Mucosa of descending colon (tissue), 3 donors: ENCODE results near the gene SFXN1. TPM values are rescaled to one million over a fixed set of nuclear protein-coding genes. Genes with fewer than 3 reads are reported as not detected.
A peak's percentile ranks its signal among the peaks of the same experiment; 100 is the strongest.

Source experiments
- ATAC-seq: fragments of 200-7000 bp; cut with Tn5 transposase; one replicate; pipeline ENCODE4 v1.9.1; 2020; ENCODE audit warnings: mild to moderate bottlenecking, moderate library complexity
- DNase-seq, 3 donors: peaks; one replicate each; pipeline ENCODE4 v3.0.0-alpha.2; 2020
- H3K36me3 ChIP-seq: fragments of 200-600 bp; one replicate; pipeline ENCODE4 v1.8.0; 2021; ENCODE audit warnings: low read depth, mild to moderate bottlenecking
- H3K4me1 ChIP-seq: fragments of 200-600 bp; one replicate; pipeline ENCODE4 v1.8.0; 2021; ENCODE audit warnings: low read depth, mild to moderate bottlenecking
- H3K4me3 ChIP-seq: fragments of 200-600 bp; one replicate; pipeline ENCODE4 v1.8.0; 2021; ENCODE audit warnings: mild to moderate bottlenecking
- H3K9me3 ChIP-seq: fragments of 200-600 bp; one replicate; pipeline ENCODE4 v1.8.0; 2021; ENCODE audit warnings: mild to moderate bottlenecking
- CTCF ChIP-seq: fragments of 200-600 bp; IDR thresholded peaks from one replicate; pipeline ENCODE4 v1.8.0; 2022; ENCODE audit warnings: antibody characterized with exemption, mild to moderate bottlenecking
- intact Hi-C, 2 donors: fragments of 100-400 bp; cut with DNase I in 1 of 2; cut with micrococcal nuclease in 1 of 2; formaldehyde crosslinking; loops; one replicate each; pipeline versions ENCODE4 v1.11.0 to v1.11.1; 2022; cut with DNase I, micrococcal nuclease
- total RNA-seq, 3 donors: library from RNA; stranded (reverse); fragmentation: NEBNext Ultra II Directional in 2 of 3; extraction: Animal tissue kit (Norgen Biotek cat#: 25700) in 2 of 3; gene quantifications; one replicate each; pipeline versions ENCODE4 v1.2.1 to v1.2.4, GENCODE V29; 2021 to 2023
- donor health status: DM: no; HTN: no; CAD: no; lungs with moderate emphysema.
- donor health status: DM: no; HTN: no; CAD: no.
- donor health status: DM: no; HTN: yes; CAD: no.

SFXN1 gene
- total RNA-seq, 3 donors from 2014 or later = 56.8 to 122 (median 92.5) TPM

DNA sequence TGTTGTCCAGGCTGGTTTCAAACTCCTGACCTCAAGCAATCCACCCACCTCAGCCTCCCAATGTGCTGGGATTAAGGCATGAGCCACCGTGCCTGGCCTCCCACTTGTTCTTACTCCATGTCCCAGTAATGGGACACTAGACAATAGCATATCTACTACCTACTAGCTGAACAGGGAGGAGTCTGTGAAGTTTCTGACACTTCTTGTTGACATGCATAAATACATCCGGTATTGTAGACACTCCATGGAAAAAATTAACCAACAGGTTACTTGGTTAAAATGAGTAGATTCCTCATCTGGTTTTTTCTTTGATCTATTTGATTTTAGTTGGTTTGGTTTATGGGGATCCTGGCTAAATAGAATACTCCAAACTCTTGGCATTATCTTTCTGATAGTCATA lies 88.3 kb downstream of the SFXN1 start:
- H3K36me3 ChIP-seq = no peaks in the 10 kb centered on the region
- intact Hi-C loops = no loop called here
- DNase-seq = no peak
- H3K4me1 ChIP-seq = no peaks in the 10 kb centered on the region
- H3K4me3 ChIP-seq = no peak overlapping the region
- no peak for ATAC-seq
- TF ChIP-seq CTCF = no peak
- no peaks in the 10 kb centered on the region for H3K9me3 ChIP-seq

DNA sequence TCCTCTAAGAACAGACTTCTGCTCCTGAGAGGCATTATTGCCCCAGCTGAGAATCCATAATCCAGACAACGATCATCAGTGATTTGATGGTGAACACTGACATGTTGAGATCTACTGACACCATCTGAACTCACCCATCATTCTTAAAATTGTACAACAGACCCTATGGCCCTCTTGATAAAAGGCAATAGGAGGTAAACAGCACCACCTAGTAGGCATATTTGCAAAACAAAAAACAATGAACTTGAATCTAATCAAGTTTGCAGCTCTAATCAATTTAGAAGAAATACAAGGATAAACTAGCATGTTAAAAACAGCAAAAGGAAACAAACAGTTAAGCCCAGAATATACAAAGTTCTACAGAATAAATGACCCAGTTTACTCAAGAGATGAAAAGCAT lies 89.6 kb downstream of the SFXN1 start:
- no peak for DNase-seq
- Histone ChIP-seq H3K36me3 (no peaks in the 10 kb centered on the region), H3K4me1 (peaks cover 4% of the 10 kb centered on the region), H3K4me3 (no peak overlapping the region), H3K9me3 (no peaks in the 10 kb centered on the region)
- intact Hi-C loops = no loop called here
- TF ChIP-seq CTCF = no peak
- ATAC-seq = no peak

DNA sequence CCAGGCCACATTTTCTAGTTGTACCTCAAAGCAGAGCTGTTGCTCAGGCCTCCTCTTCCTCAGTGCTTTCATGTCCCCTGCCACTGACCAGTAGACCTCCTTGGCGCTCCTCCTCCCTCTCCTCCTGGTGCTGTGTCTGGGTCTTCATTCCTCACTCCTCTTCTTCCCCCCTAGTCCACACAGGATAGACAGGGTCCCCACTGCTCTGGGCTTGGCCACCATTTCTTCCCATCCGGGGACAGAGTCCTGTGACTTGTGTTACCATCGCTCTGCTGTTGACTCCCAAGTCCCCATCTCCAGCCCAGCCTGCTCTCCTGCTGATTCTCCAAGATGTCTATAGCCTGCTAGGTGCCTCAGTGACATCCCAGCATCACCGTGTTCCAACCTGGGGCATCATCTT lies 91.3 kb downstream of the SFXN1 start:
- Histone ChIP-seq H3K4me1 (peaks cover 10% of the 10 kb centered on the region), H3K4me3 (no peak overlapping the region), H3K9me3 (no peaks in the 10 kb centered on the region), H3K36me3 (no peaks in the 10 kb centered on the region)
- TF ChIP-seq CTCF = no peak
- ATAC-seq (no peak), DNase-seq (no peak)
- intact Hi-C loops = no loop called here

- no peaks in the 10 kb centered on the region for H3K9me3 ChIP-seq
- ATAC-seq = peak; percentile 89
- no peak for TF ChIP-seq CTCF
- H3K4me1 ChIP-seq = peaks cover 10% of the 10 kb centered on the region
- peak in 1 of 3 donors; percentile 25 for DNase-seq
- intact Hi-C loops = no loop called here
- H3K4me3 ChIP-seq = no peak overlapping the region
- H3K36me3 ChIP-seq = no peaks in the 10 kb centered on the region
Measured at GRCh38 chr5:175572886-175573285, 94.5 kb downstream of the SFXN1 start.

- intact Hi-C loops = no loop called here
- H3K9me3 ChIP-seq = no peaks in the 10 kb centered on the region
- ATAC-seq (peak; percentile 66), DNase-seq (peak in 1 of 3 donors; percentile 27)
- H3K4me1 ChIP-seq = peaks cover 10% of the 10 kb centered on the region
- no peak overlapping the region for H3K4me3 ChIP-seq
- no peak for TF ChIP-seq CTCF
- no peaks in the 10 kb centered on the region for H3K36me3 ChIP-seq
Measured at GRCh38 chr5:175573493-175574269, 95.3 kb downstream of the SFXN1 start.
